Panc1 (cell line): ENCODE data around the gene KIF23. TPM values are rescaled to one million over a fixed set of nuclear protein-coding genes. Genes with fewer than 3 reads are reported as not detected.

Experiments
- ATAC-seq: fragments of 200-7000 bp; cut with Tn5 transposase; 2 replicates; pipeline ENCODE4 v1.9.1; 2020; ENCODE audit warnings: mild to moderate bottlenecking, moderate library complexity
- BruUV-seq: library from RNA; stranded (reverse); fragments of 400-500 nt; replicated peaks from 2 replicates; lab custom pipeline; 2021; lab: Mats Ljungman, UMichigan
- CTCF ChIA-PET: fragments of 300-600 bp; sonication (Branson Sonifier 250); formaldehyde crosslinking; loops from one replicate; lab custom pipeline; 2022; ENCODE audit warnings: antibody characterized with exemption; lab: Charles Lee
- POLR2A ChIA-PET: fragments of 300-600 bp; sonication (Branson Sonifier 250); formaldehyde crosslinking; loops from one replicate; lab custom pipeline; 2022; ENCODE audit warnings: antibody characterized with exemption; lab: Charles Lee
- DNase-seq: peaks from one replicate; pipeline ENCODE4 v3.0.0-alpha.2; 2010; ENCODE audit warnings: low read depth, low spot score
- H3K27ac ChIP-seq: 2 replicates; pipeline ENCODE4 v1.5.1; 2011; ENCODE audit warnings: mild to moderate bottlenecking, low read length, inconsistent platforms
- H3K27me3 ChIP-seq: fragments of 200-500 bp; sonication (Bioruptor generic); 2 replicates; pipeline ENCODE4 v1.6.0; 2014; ENCODE audit warnings: low read length, inconsistent platforms; ENCODE audit not compliant: control insufficient read depth, insufficient read depth
- H3K36me3 ChIP-seq: fragments of 200-500 bp; sonication (Bioruptor generic); 2 replicates; pipeline ENCODE4 v1.5.1; 2014; ENCODE audit warnings: inconsistent platforms, mild to moderate bottlenecking, low read length, moderate library complexity; ENCODE audit not compliant: control insufficient read depth, insufficient read depth
- H3K4me1 ChIP-seq: 2 replicates; pipeline ENCODE4 v1.5.1; 2011; ENCODE audit warnings: inconsistent platforms, mild to moderate bottlenecking, low read length, moderate library complexity; ENCODE audit not compliant: control insufficient read depth, insufficient read depth
- H3K4me3 ChIP-seq, 2 experiments: 2 replicates each; pipeline ENCODE4 v1.5.1; 2011 to 2012; ENCODE audit warnings: low read depth in 2 of 2, low read length in 2 of 2, mild to moderate bottlenecking in 2 of 2, inconsistent platforms in 1 of 2, moderate library complexity in 1 of 2
- H3K9me3 ChIP-seq: fragments of 200-500 bp; sonication (Bioruptor generic); 2 replicates; pipeline ENCODE4 v1.5.1; 2014; ENCODE audit warnings: low read depth, mild to moderate bottlenecking, inconsistent platforms, low read length, moderate library complexity; ENCODE audit not compliant: control insufficient read depth, insufficient read depth
- CTCF ChIP-seq: fragments of 450-650 bp; IDR thresholded peaks from 2 replicates; pipeline ENCODE4 v1.5.1; 2017; ENCODE audit warnings: mild to moderate bottlenecking
- POLR2AphosphoS5 ChIP-seq: IDR thresholded peaks from 2 replicates; pipeline ENCODE4 v1.6.1; 2012; ENCODE audit warnings: mild to moderate bottlenecking, low read depth, low read length, moderate library complexity
- REST ChIP-seq, 2 experiments: IDR thresholded peaks; 2 replicates each; pipeline ENCODE4 v1.6.1; 2011 to 2012; ENCODE audit warnings: low read depth in 2 of 2, control low read depth in 1 of 2, low read length in 1 of 2, mild to moderate bottlenecking in 1 of 2, moderate library complexity in 1 of 2; ENCODE audit not compliant: insufficient read depth in 1 of 2
- SIN3A ChIP-seq: IDR thresholded peaks from 2 replicates; pipeline ENCODE4 v1.6.1; 2012; ENCODE audit warnings: low read depth, mild to moderate bottlenecking, low read length, moderate library complexity, borderline replicate concordance; ENCODE audit not compliant: insufficient read depth
- TCF7L2 ChIP-seq: IDR thresholded peaks from 2 replicates; pipeline ENCODE4 v1.6.1; 2011; ENCODE audit warnings: mild to moderate bottlenecking, low read depth, low read length, inconsistent platforms
- in situ Hi-C: cut with HindIII; loops from 2 replicates; pipeline ENCODE4 v1.10.0; 2016; ENCODE audit warnings: low sequenced_read_pairs, low pct_unique_long_range_greater_than_20kb
- intact Hi-C: fragments of 100-400 bp; cut with micrococcal nuclease; formaldehyde crosslinking; loops from one replicate; pipeline ENCODE4 v1.10.0; 2022; ENCODE audit not compliant: unreplicated experiment
- total RNA-seq: library from RNA; stranded (reverse); gene quantifications from one replicate; pipeline ENCODE4 v1.2.1, GENCODE V29; 2021; ENCODE audit not compliant: unreplicated experiment

The KIF23 gene
- total RNA-seq, 1 experiment from 2014 or later = 82.5 TPM

DNA sequence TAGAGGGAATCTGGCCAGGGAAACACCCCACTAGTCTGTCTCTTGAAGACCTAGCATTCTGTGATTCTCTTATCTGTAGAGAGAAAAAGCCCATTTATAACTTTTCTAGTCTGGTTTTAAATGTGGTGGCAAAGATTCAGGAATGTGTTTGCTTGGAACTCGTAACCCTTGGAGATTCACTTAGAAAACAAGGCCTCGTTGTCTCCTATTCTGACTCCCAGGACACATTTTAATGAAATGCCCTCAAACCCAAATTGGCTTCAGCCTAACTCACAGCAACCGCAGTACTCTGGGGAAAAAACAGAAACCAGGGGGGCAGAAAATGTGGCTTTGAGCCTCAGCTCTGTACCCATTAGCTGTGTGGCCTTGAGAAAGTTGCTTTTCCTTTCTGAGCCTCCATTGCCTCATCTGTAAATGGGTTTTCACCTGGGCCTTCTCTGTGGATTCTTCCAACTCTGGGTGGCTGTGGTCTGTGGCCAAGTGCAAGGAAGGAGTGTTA, 75.0 kb downstream of the KIF23 start:
- ChIA-PET CTCF (no interaction called here), POLR2A (no interaction called here)
- H3K4me3 ChIP-seq = no peak overlapping the region
- DNase-seq = no peak
- in situ Hi-C loops (no loop called here), intact Hi-C loops (no loop called here)
- peaks cover 4% of the 10 kb centered on the region; the same call in 1 of the 2 replicates for H3K9me3 ChIP-seq
- TF ChIP-seq CTCF = no peak
- no peak for TF ChIP-seq TCF7L2
- no peak for TF ChIP-seq POLR2AphosphoS5
- no peak for TF ChIP-seq REST (IDR thresholded peaks at IDR 0.05; ENCODE audit: insufficient read depth in 1 of 2, low read depth in 2 of 2, low read length in 1 of 2)
- no peak for TF ChIP-seq SIN3A
- H3K36me3 ChIP-seq = no peaks in the 10 kb centered on the region
- ATAC-seq = no peak
- BruUV-seq = no TSS peak
- H3K27ac ChIP-seq = no peak overlapping the region
- H3K27me3 ChIP-seq = no peaks in the 10 kb centered on the region
- H3K4me1 ChIP-seq = peaks cover 3% of the 10 kb centered on the region

DNA sequence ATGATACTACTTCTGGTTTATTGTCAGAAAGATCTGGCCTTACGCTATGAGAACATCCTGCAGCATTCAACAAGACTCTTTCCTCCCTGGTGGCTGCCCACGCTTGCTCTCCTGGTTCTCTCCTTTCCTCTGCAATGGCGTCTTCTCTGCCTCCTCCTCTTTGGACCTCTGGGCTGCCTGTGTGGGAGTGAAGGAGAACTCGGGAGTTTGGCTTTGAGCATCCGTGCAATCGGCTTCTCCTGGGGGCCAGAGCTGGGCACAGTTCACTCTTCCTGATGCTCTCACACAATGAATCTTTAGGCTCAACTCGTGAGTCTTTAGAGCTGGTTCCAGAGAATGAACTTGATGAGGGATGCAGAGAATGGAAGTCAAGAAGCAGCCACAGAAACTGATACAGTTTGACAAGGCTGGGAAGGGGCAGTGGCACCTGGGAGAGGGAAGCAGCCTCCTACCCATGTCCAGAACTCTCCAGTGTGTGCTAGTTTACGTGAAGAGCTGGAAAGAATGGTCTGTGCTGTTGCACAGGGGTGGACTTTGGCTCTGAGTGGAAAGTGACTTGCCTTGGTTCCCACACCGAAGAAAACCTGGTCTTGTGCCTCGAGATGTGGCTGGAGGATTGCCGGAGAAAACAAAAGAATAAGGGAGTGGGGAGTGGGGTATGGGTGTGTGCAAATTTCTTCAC, 76.3 kb downstream of the KIF23 start:
- intact Hi-C loops = no loop called here
- peaks cover 4% of the 10 kb centered on the region; the same call in 1 of the 2 replicates for H3K9me3 ChIP-seq
- DNase-seq = no peak
- ATAC-seq = no peak
- H3K36me3 ChIP-seq = no peaks in the 10 kb centered on the region
- H3K27me3 ChIP-seq = no peaks in the 10 kb centered on the region
- in situ Hi-C loops = no loop called here
- H3K4me1 ChIP-seq = no peaks in the 10 kb centered on the region; the same call in 1 of the 2 replicates
- ChIA-PET CTCF (interaction anchor here (0.7 kb wide), 1 partner anchor 64 kb away, joined by 4 read pairs; no protein-coding TSS in a partner anchor), POLR2A (no interaction called here)
- TF ChIP-seq SIN3A = no peak
- no peak for TF ChIP-seq POLR2AphosphoS5
- TF ChIP-seq CTCF = no peak
- TF ChIP-seq REST (IDR thresholded peaks at IDR 0.05; ENCODE audit: insufficient read depth in 1 of 2, low read depth in 2 of 2, low read length in 1 of 2) = no peak
- TF ChIP-seq TCF7L2 = no peak
- H3K27ac ChIP-seq = no peak overlapping the region
- no TSS peak for BruUV-seq
- no peak overlapping the region for H3K4me3 ChIP-seq
